Fibroblast of lung (primary cell): ENCODE measurements around the gene GDF11.

Experiments used
- CTCF ChIP-seq, 2 donors: IDR thresholded peaks in 1 of 2; conservative IDR thresholded peaks in 1 of 2; 1 replicate in 1 of 2; 2 replicates in 1 of 2; pipeline ENCODE4 v1.5.1; 2011 to 2012; ENCODE audit warnings: low read length in 2 of 2, control low read depth in 1 of 2, inconsistent platforms in 1 of 2, low read depth in 1 of 2, mild to moderate bottlenecking in 1 of 2
- EZH2 ChIP-seq: IDR thresholded peaks from 2 replicates; pipeline ENCODE4 v1.5.1; 2012; ENCODE audit warnings: low read length, control low read depth, mild to moderate bottlenecking; ENCODE audit errors: missing control alignments

GRCh38 chr12:55718624-55719275 lies 24.2 kb upstream of the GDF11 start:
- TF ChIP-seq CTCF (conservative IDR thresholded peaks at IDR 0.05 in 1 of 2, IDR thresholded peaks at IDR 0.05 in 1 of 2; ENCODE audit: low read depth in 1 of 2, low read length in 2 of 2) (no peak), EZH2 (no peak)
